ENCODE results near the gene SLC66A2. TPM values are rescaled to one million over a fixed set of nuclear protein-coding genes. Genes with fewer than 3 reads are reported as not detected.

The SLC66A2 gene
- total and polyA plus RNA-seq, 2 of the 13 experiments (the other 11 are each of a cell fraction or from before 2014, with no cell fraction given), result 33.5 to 41.9 TPM

- TF ChIP-seq ZNF609 (CRISPR knock-in tag; IDR thresholded peaks at IDR 0.05; ENCODE audit: borderline replicate concordance) (no peak), HNRNPH1 (optimal IDR thresholded peaks at IDR 0.05; ENCODE audit: low read depth, low read length) (no peak), JUNB (CRISPR knock-in tag; IDR thresholded peaks at IDR 0.05; ENCODE audit: borderline replicate concordance) (no peak), CBFB (CRISPR knock-in tag; IDR thresholded peaks at IDR 0.05) (no peak), U2AF2 (IDR thresholded peaks at IDR 0.05; ENCODE audit: low read depth, low read length) (no peak), ZNF280D (CRISPR knock-in tag; IDR thresholded peaks at IDR 0.05) (no peak), NR2F6 (IDR thresholded peaks at IDR 0.05) (no peak), NR2F6 (CRISPR knock-in tag; IDR thresholded peaks at IDR 0.05) (peak; percentile 59; the same call in 1 of the 2 replicates), RFX5 (IDR thresholded peaks at IDR 0.05; ENCODE audit: low read depth, low read length) (no peak), ZNF337 (CRISPR knock-in tag; IDR thresholded peaks at IDR 0.05; ENCODE audit: borderline replicate concordance, low read depth) (no peak), ZNF776 (CRISPR knock-in tag; IDR thresholded peaks at IDR 0.05) (no peak), ZNF782 (CRISPR knock-in tag; IDR thresholded peaks at IDR 0.05; ENCODE audit: borderline replicate concordance) (no peak), ZNF124 (CRISPR knock-in tag; IDR thresholded peaks at IDR 0.05) (0 out of 2 replicates have a peak, but pooled peaks have one; percentile 16), GLMP (CRISPR knock-in tag; IDR thresholded peaks at IDR 0.05; ENCODE audit: borderline replicate concordance) (no peak), ZSCAN22 (CRISPR knock-in tag; IDR thresholded peaks at IDR 0.05) (no peak), ZNF672 (CRISPR knock-in tag; IDR thresholded peaks at IDR 0.05) (no peak), SETDB1 (CRISPR knock-in tag; IDR thresholded peaks at IDR 0.05; ENCODE audit: borderline replicate concordance) (no peak), SP1 (IDR thresholded peaks at IDR 0.05) (no peak), SP1 (CRISPR knock-in tag; IDR thresholded peaks at IDR 0.05) (no peak), MEIS1 (CRISPR knock-in tag; IDR thresholded peaks at IDR 0.05; ENCODE audit: borderline replicate concordance) (no peak), ZFX (CRISPR knock-in tag; IDR thresholded peaks at IDR 0.05; ENCODE audit: low read depth) (peak; percentile 75), SIX4 (CRISPR knock-in tag; IDR thresholded peaks at IDR 0.05) (no peak), ATF7 (IDR thresholded peaks at IDR 0.05) (no peak), ATF7 (CRISPR knock-in tag; IDR thresholded peaks at IDR 0.05) (peak; percentile 58; the same call in 1 of the 2 replicates), ZNF562 (CRISPR knock-in tag; IDR thresholded peaks at IDR 0.05; ENCODE audit: borderline replicate concordance) (no peak)
Observed at GRCh38 chr18:79985172-79985571, 33.7 kb upstream of the SLC66A2 start (continued).
